NCI-H2081 treated with DMSO at 0.1 percent for 48 hours (cell line): ENCODE results near the gene CFAP90.

ENCODE experiments used
- DNase-seq: peaks from one replicate; lab custom pipeline; 2025; lab: John Stamatoyannopoulos, UW

Gene CFAP90

GRCh38 chr5:7823594-7823993, 27.3 kb downstream of the CFAP90 start:
- DNase-seq: no peak

GRCh38 chr5:7822449-7822848, 28.5 kb downstream of the CFAP90 start:
- DNase-seq: no peak

GRCh38 chr5:7816535-7816901, 34.4 kb downstream of the CFAP90 start:
- no peak for DNase-seq

GRCh38 chr5:7815892-7816534, 34.9 kb downstream of the CFAP90 start:
- DNase-seq: no peak

- no peak for DNase-seq
Measured at GRCh38 chr5:7814816-7815215, 36.1 kb downstream of the CFAP90 start.

GRCh38 chr5:7813576-7813975, 37.4 kb downstream of the CFAP90 start:
- DNase-seq: no peak

GRCh38 chr5:7813007-7813406, 37.9 kb downstream of the CFAP90 start:
- DNase-seq: no peak

- no peak for DNase-seq
Measured at GRCh38 chr5:7811715-7812114, 39.2 kb downstream of the CFAP90 start.

GRCh38 chr5:7808998-7809397, 41.9 kb downstream of the CFAP90 start:
- DNase-seq: no peak

- DNase-seq: no peak
Measured at GRCh38 chr5:7805379-7805778, 45.6 kb downstream of the CFAP90 start.

GRCh38 chr5:7803937-7804336, 47.0 kb downstream of the CFAP90 start:
- no peak for DNase-seq

GRCh38 chr5:7802855-7803254, 48.1 kb downstream of the CFAP90 start:
- DNase-seq: no peak

- DNase-seq: no peak
Measured at GRCh38 chr5:7801891-7802614, 48.9 kb downstream of the CFAP90 start.

- no peak for DNase-seq
Measured at GRCh38 chr5:7795306-7795705, 55.6 kb downstream of the CFAP90 start.

- no peak for DNase-seq
Measured at GRCh38 chr5:7794823-7795222, 56.1 kb downstream of the CFAP90 start.

GRCh38 chr5:7794311-7794710, 56.6 kb downstream of the CFAP90 start:
- DNase-seq: no peak

GRCh38 chr5:7793895-7794294, 57.0 kb downstream of the CFAP90 start:
- DNase-seq: no peak

GRCh38 chr5:7789567-7789966, 61.4 kb downstream of the CFAP90 start:
- DNase-seq: no peak

- no peak for DNase-seq
Measured at GRCh38 chr5:7787770-7788169, 63.2 kb downstream of the CFAP90 start.

- DNase-seq: no peak
Measured at GRCh38 chr5:7784683-7785380, 66.1 kb downstream of the CFAP90 start.

- no peak for DNase-seq
Measured at GRCh38 chr5:7781899-7782298, 69.0 kb downstream of the CFAP90 start.
